Panc1 (cell line): Measurements from ENCODE around the gene MVP. TPM values are rescaled to one million over a fixed set of nuclear protein-coding genes. Genes with fewer than 3 reads are reported as not detected.

Experiments used
- ATAC-seq: fragments of 200-7000 bp; cut with Tn5 transposase; 2 replicates; pipeline ENCODE4 v1.9.1; 2020; ENCODE audit warnings: mild to moderate bottlenecking, moderate library complexity
- BruUV-seq: library from RNA; stranded (reverse); fragments of 400-500 nt; replicated peaks from 2 replicates; lab custom pipeline; 2021; lab: Mats Ljungman, UMichigan
- CTCF ChIA-PET: fragments of 300-600 bp; sonication (Branson Sonifier 250); formaldehyde crosslinking; loops from one replicate; lab custom pipeline; 2022; ENCODE audit warnings: antibody characterized with exemption; lab: Charles Lee
- POLR2A ChIA-PET: fragments of 300-600 bp; sonication (Branson Sonifier 250); formaldehyde crosslinking; loops from one replicate; lab custom pipeline; 2022; ENCODE audit warnings: antibody characterized with exemption; lab: Charles Lee
- DNase-seq: peaks from one replicate; pipeline ENCODE4 v3.0.0-alpha.2; 2010; ENCODE audit warnings: low read depth, low spot score
- H3K27ac ChIP-seq: 2 replicates; pipeline ENCODE4 v1.5.1; 2011; ENCODE audit warnings: mild to moderate bottlenecking, low read length, inconsistent platforms
- H3K27me3 ChIP-seq: fragments of 200-500 bp; sonication (Bioruptor generic); 2 replicates; pipeline ENCODE4 v1.6.0; 2014; ENCODE audit warnings: low read length, inconsistent platforms; ENCODE audit not compliant: control insufficient read depth, insufficient read depth
- H3K36me3 ChIP-seq: fragments of 200-500 bp; sonication (Bioruptor generic); 2 replicates; pipeline ENCODE4 v1.5.1; 2014; ENCODE audit warnings: inconsistent platforms, mild to moderate bottlenecking, low read length, moderate library complexity; ENCODE audit not compliant: control insufficient read depth, insufficient read depth
- H3K4me1 ChIP-seq: 2 replicates; pipeline ENCODE4 v1.5.1; 2011; ENCODE audit warnings: inconsistent platforms, mild to moderate bottlenecking, low read length, moderate library complexity; ENCODE audit not compliant: control insufficient read depth, insufficient read depth
- H3K4me3 ChIP-seq, 2 experiments: 2 replicates each; pipeline ENCODE4 v1.5.1; 2011 to 2012; ENCODE audit warnings: low read depth in 2 of 2, low read length in 2 of 2, mild to moderate bottlenecking in 2 of 2, inconsistent platforms in 1 of 2, moderate library complexity in 1 of 2
- H3K9me3 ChIP-seq: fragments of 200-500 bp; sonication (Bioruptor generic); 2 replicates; pipeline ENCODE4 v1.5.1; 2014; ENCODE audit warnings: low read depth, mild to moderate bottlenecking, inconsistent platforms, low read length, moderate library complexity; ENCODE audit not compliant: control insufficient read depth, insufficient read depth
- CTCF ChIP-seq: fragments of 450-650 bp; IDR thresholded peaks from 2 replicates; pipeline ENCODE4 v1.5.1; 2017; ENCODE audit warnings: mild to moderate bottlenecking
- POLR2AphosphoS5 ChIP-seq: IDR thresholded peaks from 2 replicates; pipeline ENCODE4 v1.6.1; 2012; ENCODE audit warnings: mild to moderate bottlenecking, low read depth, low read length, moderate library complexity
- REST ChIP-seq, 2 experiments: IDR thresholded peaks; 2 replicates each; pipeline ENCODE4 v1.6.1; 2011 to 2012; ENCODE audit warnings: low read depth in 2 of 2, control low read depth in 1 of 2, low read length in 1 of 2, mild to moderate bottlenecking in 1 of 2, moderate library complexity in 1 of 2; ENCODE audit not compliant: insufficient read depth in 1 of 2
- SIN3A ChIP-seq: IDR thresholded peaks from 2 replicates; pipeline ENCODE4 v1.6.1; 2012; ENCODE audit warnings: low read depth, mild to moderate bottlenecking, low read length, moderate library complexity, borderline replicate concordance; ENCODE audit not compliant: insufficient read depth
- TCF7L2 ChIP-seq: IDR thresholded peaks from 2 replicates; pipeline ENCODE4 v1.6.1; 2011; ENCODE audit warnings: mild to moderate bottlenecking, low read depth, low read length, inconsistent platforms
- in situ Hi-C: cut with HindIII; loops from 2 replicates; pipeline ENCODE4 v1.10.0; 2016; ENCODE audit warnings: low sequenced_read_pairs, low pct_unique_long_range_greater_than_20kb
- intact Hi-C: fragments of 100-400 bp; cut with micrococcal nuclease; formaldehyde crosslinking; loops from one replicate; pipeline ENCODE4 v1.10.0; 2022; ENCODE audit not compliant: unreplicated experiment
- total RNA-seq: library from RNA; stranded (reverse); gene quantifications from one replicate; pipeline ENCODE4 v1.2.1, GENCODE V29; 2021; ENCODE audit not compliant: unreplicated experiment

MVP gene
- total RNA-seq, 1 experiment from 2014 or later = 107 TPM

- in situ Hi-C loops (no loop called here), intact Hi-C loops (no loop called here)
Observed at GRCh38 chr16:29858974-29859373, 38.7 kb downstream of the MVP start.

GRCh38 chr16:29860218-29860617, 40.0 kb downstream of the MVP start:
- ATAC-seq (no peak), DNase-seq (no peak)
- no peaks in the 10 kb centered on the region for H3K36me3 ChIP-seq
- H3K4me3 ChIP-seq = no peak overlapping the region
- TF ChIP-seq POLR2AphosphoS5 (no peak), REST (IDR thresholded peaks at IDR 0.05; ENCODE audit: insufficient read depth in 1 of 2, low read depth in 2 of 2, low read length in 1 of 2) (no peak)
- no peaks in the 10 kb centered on the region for H3K4me1 ChIP-seq
- CTCF ChIA-PET = no interaction called here
- no TSS peak for BruUV-seq
- POLR2A ChIA-PET = no interaction called here
- intact Hi-C loops = no loop called here
- in situ Hi-C loops = no loop called here
- no peaks in the 10 kb centered on the region for H3K27me3 ChIP-seq
- no peaks in the 10 kb centered on the region for H3K9me3 ChIP-seq
- no peak overlapping the region for H3K27ac ChIP-seq

More at GRCh38 chr16:29858974-29859373, 38.7 kb downstream of the MVP start:
- Histone ChIP-seq H3K36me3 (no peaks in the 10 kb centered on the region), H3K27me3 (no peaks in the 10 kb centered on the region), H3K9me3 (no peaks in the 10 kb centered on the region), H3K27ac (no peak overlapping the region), H3K4me1 (no peaks in the 10 kb centered on the region), H3K4me3 (no peak overlapping the region)
- ATAC-seq (no peak), DNase-seq (no peak)
- ChIA-PET POLR2A (no interaction called here), CTCF (no interaction called here)
- TF ChIP-seq TCF7L2 (no peak), REST (IDR thresholded peaks at IDR 0.05; ENCODE audit: insufficient read depth in 1 of 2, low read depth in 2 of 2, low read length in 1 of 2) (no peak), SIN3A (no peak), POLR2AphosphoS5 (no peak), CTCF (no peak)
- BruUV-seq = no TSS peak
